H9 (cell line): ENCODE results near the gene CCDC38. TPM values are rescaled to one million over a fixed set of nuclear protein-coding genes. Genes with fewer than 3 reads are reported as not detected.

Experiments used
- DNase-seq: peaks from one replicate; pipeline ENCODE4 v3.0.0-alpha.2; 2017
- H2AFZ ChIP-seq: one replicate; pipeline ENCODE4 v1.6.1; 2013; ENCODE audit warnings: mild to moderate bottlenecking, low read length, control low read depth, moderate library complexity
- H2AK5ac ChIP-seq: 2 replicates; pipeline ENCODE4 v1.6.1; 2013; ENCODE audit warnings: low read length, control low read depth, mixed read lengths; ENCODE audit not compliant: insufficient read length
- H2BK120ac ChIP-seq: one replicate; pipeline ENCODE4 v1.6.1; 2013; ENCODE audit warnings: low read depth, mild to moderate bottlenecking, low read length, control low read depth, inconsistent platforms; ENCODE audit not compliant: poor library complexity, severe bottlenecking
- H2BK12ac ChIP-seq: 2 replicates; pipeline ENCODE4 v1.6.1; 2013; ENCODE audit warnings: low read length, control low read depth, mixed read lengths, low read depth; ENCODE audit not compliant: insufficient read length
- H2BK15ac ChIP-seq: 2 replicates; pipeline ENCODE4 v1.6.1; 2013; ENCODE audit warnings: low read depth, low read length, control low read depth
- H2BK20ac ChIP-seq: one replicate; pipeline ENCODE4 v1.6.1; 2013; ENCODE audit warnings: low read depth, mild to moderate bottlenecking, low read length, control low read depth, inconsistent platforms; ENCODE audit not compliant: poor library complexity, severe bottlenecking
- H2BK5ac ChIP-seq: 2 replicates; pipeline ENCODE4 v1.6.1; 2013; ENCODE audit warnings: low read length, control low read depth, mixed read lengths; ENCODE audit not compliant: insufficient read length
- H3K14ac ChIP-seq: 2 replicates; pipeline ENCODE4 v1.6.1; 2013; ENCODE audit warnings: low read length, control low read depth; ENCODE audit not compliant: insufficient read depth
- H3K18ac ChIP-seq: 2 replicates; pipeline ENCODE4 v1.6.1; 2013; ENCODE audit warnings: low read depth, mild to moderate bottlenecking, mixed read lengths, low read length, control low read depth; ENCODE audit not compliant: insufficient read length
- H3K23ac ChIP-seq: 2 replicates; pipeline ENCODE4 v1.6.1; 2013; ENCODE audit warnings: low read length, control low read depth, mixed read lengths, low read depth; ENCODE audit not compliant: insufficient read length
- H3K23me2 ChIP-seq: 2 replicates; pipeline ENCODE4 v1.6.1; 2013; ENCODE audit warnings: low read depth, mild to moderate bottlenecking, mixed read lengths, low read length, control low read depth; ENCODE audit not compliant: insufficient read length, poor library complexity, severe bottlenecking
- H3K27ac ChIP-seq: 2 replicates; pipeline ENCODE4 v1.5.1; 2013; ENCODE audit warnings: low read length, control low read depth, mixed read lengths, low read depth; ENCODE audit not compliant: insufficient read length
- H3K27me3 ChIP-seq: 2 replicates; pipeline ENCODE4 v1.6.1; 2013; ENCODE audit warnings: low read length, control low read depth, inconsistent platforms; ENCODE audit not compliant: insufficient read depth
- H3K4ac ChIP-seq: 2 replicates; pipeline ENCODE4 v1.6.1; 2013; ENCODE audit warnings: low read depth, mild to moderate bottlenecking, control low read depth, inconsistent platforms, low read length, moderate library complexity
- H3K4me1 ChIP-seq: 2 replicates; pipeline ENCODE4 v1.6.1; 2013; ENCODE audit warnings: low read length, control low read depth, inconsistent platforms; ENCODE audit not compliant: insufficient read depth
- H3K4me2 ChIP-seq: 2 replicates; pipeline ENCODE4 v1.6.1; 2013; ENCODE audit warnings: low read length, control low read depth, mixed read lengths; ENCODE audit not compliant: insufficient read length, insufficient read depth
- H3K56ac ChIP-seq: 2 replicates; pipeline ENCODE4 v1.6.1; 2013; ENCODE audit warnings: low read depth, mild to moderate bottlenecking, mixed read lengths, low read length, control low read depth; ENCODE audit not compliant: insufficient read length
- H3K79me1 ChIP-seq: 2 replicates; pipeline ENCODE4 v1.6.1; 2013; ENCODE audit warnings: low read depth, mild to moderate bottlenecking, moderate library complexity, low read length, control low read depth, inconsistent platforms; ENCODE audit not compliant: insufficient read depth, poor library complexity, severe bottlenecking
- H3K79me2 ChIP-seq: 2 replicates; pipeline ENCODE4 v1.6.1; 2013; ENCODE audit warnings: low read length, control low read depth, inconsistent platforms; ENCODE audit not compliant: insufficient read depth
- H3K9ac ChIP-seq: 2 replicates; pipeline ENCODE4 v1.6.1; 2013; ENCODE audit warnings: low read length, control low read depth, mixed read lengths; ENCODE audit not compliant: insufficient read length; ENCODE audit errors: extremely low read depth
- H3K9me3 ChIP-seq: one replicate; pipeline ENCODE4 v1.6.1; 2013; ENCODE audit warnings: low read depth, low read length, inconsistent platforms; ENCODE audit not compliant: control insufficient read depth
- H3T11ph ChIP-seq: one replicate; pipeline ENCODE4 v1.6.1; 2013; ENCODE audit warnings: mild to moderate bottlenecking, low read length, control low read depth, inconsistent platforms
- H4K20me1 ChIP-seq: one replicate; pipeline ENCODE4 v1.6.1; 2013; ENCODE audit not compliant: control insufficient read depth, insufficient read length, insufficient read depth
- H4K5ac ChIP-seq: 2 replicates; pipeline ENCODE4 v1.6.1; 2013; ENCODE audit warnings: low read depth, mild to moderate bottlenecking, mixed read lengths, low read length, control low read depth; ENCODE audit not compliant: insufficient read length
- H4K8ac ChIP-seq: replicated peaks from 2 replicates; pipeline ENCODE4 v1.6.1; 2013; ENCODE audit warnings: low read length, control low read depth, mixed read lengths, low read depth; ENCODE audit not compliant: insufficient read length
- H4K91ac ChIP-seq: 2 replicates; pipeline ENCODE4 v1.6.1; 2013; ENCODE audit warnings: low read depth, mild to moderate bottlenecking, moderate library complexity, mixed read lengths, low read length, control low read depth; ENCODE audit not compliant: insufficient read length
- H3K27ac Mint-ChIP-seq, 3 experiments: 2 replicates in 2 of 3; 3 replicates in 1 of 3; pipeline ENCODE4 v1.8.0; 2020 to 2021; ENCODE audit warnings: mixed read lengths in 3 of 3, mild to moderate bottlenecking in 1 of 3, moderate library complexity in 1 of 3
- H3K27me3 Mint-ChIP-seq: 2 replicates; pipeline ENCODE4 v1.8.0; 2021; ENCODE audit warnings: low read depth, mild to moderate bottlenecking, moderate library complexity, mixed read lengths
- H3K36me3 Mint-ChIP-seq, 3 experiments: 2 replicates in 2 of 3; 3 replicates in 1 of 3; pipeline ENCODE4 v1.8.0; 2020 to 2021; ENCODE audit warnings: low read depth in 3 of 3, mixed read lengths in 3 of 3; ENCODE audit not compliant: insufficient read depth in 1 of 3
- H3K4me1 Mint-ChIP-seq, 2 experiments: 2 replicates each; pipeline ENCODE4 v1.8.0; 2020; ENCODE audit warnings: mixed read lengths in 2 of 2
- H3K4me3 Mint-ChIP-seq, 2 experiments: 2 replicates in 1 of 2; 3 replicates in 1 of 2; pipeline ENCODE4 v1.8.0; 2020 to 2021; ENCODE audit warnings: mild to moderate bottlenecking in 2 of 2, mixed read lengths in 2 of 2, moderate library complexity in 1 of 2
- H3K9me3 Mint-ChIP-seq, 2 experiments: 2 replicates in 1 of 2; 3 replicates in 1 of 2; pipeline ENCODE4 v1.8.0; 2020; ENCODE audit warnings: mild to moderate bottlenecking in 2 of 2, mixed read lengths in 2 of 2, moderate library complexity in 1 of 2
- CTCF ChIP-seq: fragments of 200-600 bp; sonication (generic); conservative IDR thresholded peaks from 3 replicates; pipeline ENCODE4 v1.8.0; 2021; ENCODE audit warnings: antibody characterized with exemption, mild to moderate bottlenecking
- WGBS: extraction: QIAGEN DNeasy Blood & Tissue Kit; methylation state at CpG from one replicate; pipeline ENCODE4 v1.1.7; 2013; ENCODE audit warnings: missing lambda C conversion rate, low lambda C conversion rate, mixed read lengths; ENCODE audit not compliant: insufficient read length; ENCODE audit errors: extremely low coverage; 5-methylcytosine and 5-hydroxymethylcytosine counted together
- total RNA-seq: library from RNA; stranded (reverse); gene quantifications from 2 replicates; pipeline ENCODE4 v1.2.1, GENCODE V29; 2021

The CCDC38 gene
- total RNA-seq, 1 experiment from 2014 or later: not detected

GRCh38 chr12:95944108-95944704, 1.8 kb upstream of the CCDC38 start:
- TF ChIP-seq CTCF: no peak
- Histone ChIP-seq H3K23me2 (peaks cover 5% of the 10 kb centered on the region), H2BK20ac (no peak overlapping the region), H2BK12ac (no peak overlapping the region), H3K14ac (no peak overlapping the region), H3K4me1 (no peaks in the 10 kb centered on the region), H3K27me3 (peaks cover 5% of the 10 kb centered on the region; the same call in 1 of the 2 replicates), H4K20me1 (no peaks in the 10 kb centered on the region), H2BK15ac (no peak overlapping the region), H3K79me1 (no peaks in the 10 kb centered on the region), H3K9ac (no peak overlapping the region), H2AFZ (no peak overlapping the region), H3K56ac (no peak overlapping the region), H3K18ac (no peak overlapping the region), H3K23ac (no peak overlapping the region), H4K8ac (no peak overlapping the region), H3K4me2 (no peak overlapping the region), H2BK5ac (no peak overlapping the region), H3K4ac (no peak overlapping the region), H3K27ac (no peak overlapping the region), H3K79me2 (no peaks in the 10 kb centered on the region), H2AK5ac (no peak overlapping the region), H3K9me3 (no peaks in the 10 kb centered on the region), H3T11ph (no peak overlapping the region), H2BK120ac (no peak overlapping the region), H4K91ac (no peak overlapping the region), H4K5ac (no peak overlapping the region)
- peaks cover 35% of the 10 kb centered on the region for H3K27me3 Mint-ChIP-seq
- H3K27ac Mint-ChIP-seq: no peak overlapping the region
- H3K36me3 Mint-ChIP-seq: peaks cover 0 to 4% (median 0%) of the 10 kb centered on the region in 3 experiments; a peak in 2 of 7 replicates
- peaks cover 3 to 7% of the 10 kb centered on the region in 2 experiments; a peak in 4 of 5 replicates for H3K9me3 Mint-ChIP-seq
- peak overlapping the region; percentile 84 to 89; a peak in 3 of 5 replicates for H3K4me3 Mint-ChIP-seq
- no peak for DNase-seq
- peaks cover 9 to 16% of the 10 kb centered on the region in 2 experiments for H3K4me1 Mint-ChIP-seq
- no CpG with 5 or more reads among the region's 10 CpGs for WGBS
